GM21576 (cell line): ENCODE data around the gene GAS7.

Experiments used
- ATAC-seq: cut with Tn5 transposase; IDR thresholded peaks from one replicate; pipeline ENCODE4 v1.9.1; 2021; ENCODE audit warnings: mild to moderate bottlenecking, moderate library complexity; ENCODE audit not compliant: unreplicated experiment

Gene GAS7

GRCh38 chr17:9899280-9900043 lies 298.9 kb downstream of the GAS7 start:
- no peak for ATAC-seq

DNA sequence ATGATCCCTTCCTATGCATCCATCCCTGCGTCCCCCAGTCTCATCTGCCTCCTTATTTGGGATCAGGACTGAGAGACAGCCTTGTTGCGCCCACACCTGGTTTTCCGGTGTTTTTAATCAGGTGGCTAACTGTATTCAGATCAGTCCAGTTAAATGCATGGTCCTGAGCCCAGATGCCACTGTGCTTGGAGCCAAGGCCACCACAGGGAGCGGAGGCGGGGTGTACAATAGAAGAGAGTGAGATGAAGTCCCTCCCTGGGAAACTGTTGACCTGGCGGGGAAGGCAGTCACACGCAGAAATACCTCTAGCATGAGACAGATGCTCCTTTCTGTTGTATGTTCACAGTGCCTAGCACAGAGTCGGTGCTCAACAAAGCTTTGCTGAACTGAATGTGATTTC lies 299.6 kb downstream of the GAS7 start:
- no peak for ATAC-seq

GRCh38 chr17:9897372-9897968 lies 300.9 kb downstream of the GAS7 start:
- ATAC-seq = no peak

- no peak for ATAC-seq
Observed at GRCh38 chr17:9895923-9896322, 302.5 kb downstream of the GAS7 start.

DNA sequence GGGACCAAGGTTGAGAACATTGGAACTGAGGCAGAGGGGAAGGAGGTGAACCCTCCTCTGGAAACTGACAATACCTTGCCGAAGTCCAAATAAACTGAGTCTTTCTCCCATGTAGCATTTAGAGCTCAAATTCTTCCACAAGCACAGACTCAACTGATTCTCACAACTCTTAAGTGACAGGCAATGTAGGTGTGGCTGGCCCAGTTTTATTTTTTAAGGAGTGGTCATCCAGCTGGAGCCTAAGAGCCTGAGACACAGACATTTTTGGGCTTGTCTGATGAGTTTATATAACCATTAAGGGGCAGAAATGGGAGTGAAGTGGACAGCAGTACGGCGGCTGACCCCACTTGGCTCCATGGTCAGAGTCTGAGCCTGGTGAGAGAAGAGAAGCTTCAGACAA lies 304.2 kb downstream of the GAS7 start:
- ATAC-seq = no peak

GRCh38 chr17:9893411-9894012 lies 304.9 kb downstream of the GAS7 start:
- ATAC-seq = no peak

DNA sequence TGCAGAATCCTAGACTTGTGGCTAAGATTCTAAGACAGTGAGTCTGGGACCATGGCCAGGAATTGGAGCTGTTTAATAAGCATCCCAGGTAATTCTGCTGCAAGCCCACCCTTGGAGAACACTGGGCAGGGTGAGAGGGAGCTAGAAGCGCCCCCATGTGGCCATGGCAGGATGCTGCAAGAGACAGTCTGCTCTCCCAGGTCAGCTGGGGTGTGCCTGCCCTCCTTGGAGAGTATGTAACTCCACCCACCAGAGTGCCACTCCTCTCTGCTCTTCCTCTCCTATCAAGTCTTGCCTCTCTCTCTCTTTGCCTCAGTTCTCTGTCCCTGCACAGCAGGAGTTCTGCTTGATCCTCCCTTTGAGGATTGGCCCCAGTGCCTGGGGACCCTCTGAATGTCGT lies 308.3 kb downstream of the GAS7 start:
- ATAC-seq = no peak

DNA sequence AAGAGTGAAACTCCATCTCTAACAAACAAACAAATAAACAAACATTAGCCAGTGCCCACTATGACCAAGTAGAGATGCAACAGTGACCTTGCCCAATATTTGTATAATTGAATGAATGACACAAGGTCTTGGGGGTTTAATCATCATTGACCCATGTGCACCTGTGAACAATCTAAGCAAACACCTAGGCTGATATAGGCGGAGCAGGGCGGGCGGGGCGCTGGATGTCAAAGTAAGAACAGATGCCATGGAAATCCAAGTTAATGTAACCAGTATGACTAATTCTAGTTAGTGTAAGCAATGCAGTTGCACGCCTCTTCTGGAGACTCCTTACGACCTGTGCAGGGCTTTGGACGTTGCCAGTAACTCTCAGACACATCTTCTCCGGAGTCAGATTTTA lies 310.9 kb downstream of the GAS7 start:
- ATAC-seq = no peak

DNA sequence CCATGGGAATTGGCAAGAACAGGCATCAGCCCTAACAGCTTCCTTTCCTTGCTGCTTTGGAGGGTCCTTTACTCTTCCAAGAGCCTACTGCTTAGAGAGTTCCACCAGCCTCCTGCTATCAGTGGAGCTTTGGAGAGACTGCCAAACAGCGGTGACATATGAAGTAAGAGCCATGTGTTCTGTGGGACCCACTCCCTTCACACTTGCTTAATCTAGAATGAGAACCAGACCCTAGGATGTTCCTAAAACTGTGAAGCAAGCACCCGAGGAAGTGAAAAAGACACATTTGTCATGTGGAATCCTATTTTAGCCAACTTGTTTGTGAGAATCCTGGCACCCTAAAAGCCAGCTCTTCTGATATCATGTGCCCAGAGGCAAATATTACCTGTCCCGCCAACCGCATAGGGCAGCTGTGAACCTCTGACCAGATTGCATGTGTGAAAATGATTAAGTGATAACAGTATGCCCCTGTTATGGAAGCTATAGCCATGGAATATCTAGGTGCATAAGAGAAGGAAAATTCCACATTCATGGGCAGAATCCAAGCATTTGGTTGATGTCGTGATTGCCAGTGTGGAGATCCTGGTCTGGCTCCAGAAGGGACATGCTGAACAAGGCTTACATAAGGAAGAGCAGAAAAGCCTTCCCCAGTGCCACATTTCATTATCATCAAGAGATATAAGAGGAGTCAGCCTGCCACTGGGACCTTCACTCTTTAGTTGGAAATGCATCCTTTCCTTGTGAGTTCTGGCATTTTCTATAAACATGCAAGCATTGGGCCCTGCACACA lies 312.1 kb downstream of the GAS7 start:
- no peak for ATAC-seq

- no peak for ATAC-seq
Observed at GRCh38 chr17:9883451-9883850, 315.0 kb downstream of the GAS7 start.

GRCh38 chr17:9880582-9880999 lies 317.8 kb downstream of the GAS7 start:
- ATAC-seq = no peak

DNA sequence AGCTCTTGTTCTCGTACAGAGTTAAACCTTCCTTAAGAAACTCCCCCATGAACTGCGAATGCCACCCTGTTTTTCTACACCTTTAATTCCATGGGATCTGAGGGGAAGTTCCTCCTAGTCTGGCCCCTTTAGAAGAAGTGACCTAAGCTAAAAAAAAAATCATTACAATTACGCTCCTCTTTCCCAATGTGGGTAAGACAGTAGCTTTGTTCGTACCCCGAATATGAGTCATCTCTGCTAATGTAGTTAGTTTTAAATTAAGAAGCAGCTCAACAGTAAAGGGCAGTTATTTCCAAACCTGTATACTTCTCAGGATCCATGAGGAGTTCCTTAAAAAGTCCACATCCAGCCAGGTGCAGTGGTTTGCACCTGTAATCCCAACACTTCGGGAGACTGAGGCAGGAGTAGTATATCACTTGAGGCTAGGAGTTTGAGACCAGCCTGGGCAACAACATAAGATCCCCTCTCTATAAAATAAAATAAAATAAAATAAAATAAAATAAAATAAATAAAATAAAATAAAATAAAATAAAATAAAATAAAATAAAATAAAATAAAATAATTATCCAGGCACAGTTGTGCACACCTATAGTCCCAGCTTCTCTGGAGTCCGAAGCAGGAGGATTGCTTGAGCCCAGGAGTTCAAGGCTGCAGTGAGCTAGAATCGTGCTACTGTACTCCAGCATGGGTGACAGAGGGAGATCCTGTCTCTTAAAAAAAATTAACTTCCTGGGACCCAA lies 319.4 kb downstream of the GAS7 start:
- no peak for ATAC-seq

DNA sequence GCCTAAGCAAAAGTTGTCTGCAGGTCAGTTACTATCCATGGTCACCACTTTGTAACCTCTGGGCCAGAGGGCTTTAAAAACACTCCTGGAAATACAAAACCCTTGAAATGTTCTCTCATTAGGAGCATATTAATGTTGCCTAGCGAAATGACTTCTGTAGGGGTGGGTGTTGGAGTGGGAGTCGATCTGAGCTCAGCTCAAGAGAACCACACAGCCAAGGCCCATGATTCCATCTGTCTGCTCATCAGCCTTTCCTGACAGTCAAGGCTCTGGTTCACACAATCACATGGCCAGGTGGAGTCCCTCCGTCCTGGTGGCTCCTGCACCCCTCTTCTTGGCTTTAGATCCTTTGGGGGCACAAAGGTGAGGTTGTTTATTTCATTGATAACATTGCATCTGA lies 320.1 kb downstream of the GAS7 start:
- no peak for ATAC-seq

- ATAC-seq = no peak
Observed at GRCh38 chr17:9875441-9875840, 323.0 kb downstream of the GAS7 start.

- no peak for ATAC-seq
Observed at GRCh38 chr17:9874722-9875121, 323.7 kb downstream of the GAS7 start.

DNA sequence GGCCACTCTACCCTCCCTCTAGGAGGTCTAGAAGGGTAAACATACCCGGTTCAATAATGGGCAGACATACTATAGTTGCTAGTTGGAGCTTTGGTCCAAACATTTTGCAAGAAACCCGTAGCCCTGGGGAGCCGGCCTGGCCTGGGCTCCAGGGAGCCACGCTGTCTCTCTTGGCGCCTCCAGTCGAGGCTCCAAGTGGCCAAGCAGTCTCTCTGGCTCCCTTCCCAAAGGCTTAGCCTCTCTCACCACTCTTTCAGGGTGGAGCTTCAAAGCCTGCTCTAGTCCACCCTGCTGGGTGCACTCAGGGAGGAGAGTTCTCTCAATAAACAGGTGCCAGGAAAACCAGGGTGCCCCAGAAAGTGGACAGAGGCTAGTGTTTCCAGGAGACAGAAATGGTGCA lies 325.6 kb downstream of the GAS7 start:
- ATAC-seq = no peak

- ATAC-seq = no peak
Observed at GRCh38 chr17:9868552-9868951, 329.9 kb downstream of the GAS7 start.

- no peak for ATAC-seq
Observed at GRCh38 chr17:9865586-9865985, 332.8 kb downstream of the GAS7 start.

DNA sequence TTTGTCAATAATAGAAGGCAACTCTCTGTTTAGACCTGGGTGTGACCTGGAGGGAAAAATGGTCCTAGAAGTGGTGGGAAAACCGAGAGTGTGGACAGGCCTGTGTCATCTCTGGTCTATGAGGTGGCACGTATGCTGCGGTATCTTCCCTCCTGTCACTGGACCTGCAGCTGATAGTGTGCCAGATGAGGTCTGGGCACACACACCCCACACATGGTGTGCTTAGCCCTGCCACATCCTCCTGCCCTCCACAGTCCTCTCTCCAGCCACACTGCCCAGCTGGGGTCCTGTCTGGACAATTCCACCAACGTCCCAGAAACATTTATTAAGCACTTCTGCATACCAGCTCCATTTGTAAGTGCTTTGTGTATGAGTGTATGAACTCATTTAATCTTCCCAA lies 335.5 kb downstream of the GAS7 start:
- ATAC-seq = no peak

DNA sequence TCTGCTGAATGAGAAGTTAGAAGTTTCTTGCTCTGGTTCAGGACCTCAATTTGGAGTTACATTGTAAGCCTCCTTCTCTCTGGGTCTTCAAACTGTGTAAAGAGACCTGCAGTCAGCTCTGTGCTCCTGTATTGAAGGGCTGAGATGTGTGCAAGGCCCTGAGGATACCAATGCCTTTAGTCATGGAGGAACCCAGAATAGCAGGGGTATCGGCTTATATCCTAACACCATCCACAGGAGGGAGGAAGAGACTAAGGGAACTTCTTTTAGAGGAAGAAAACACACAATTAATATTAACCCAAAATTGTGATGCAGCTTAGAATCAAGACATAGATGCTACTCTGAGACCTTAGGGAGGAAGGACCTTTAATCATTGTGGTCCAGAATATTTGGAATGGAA lies 336.2 kb downstream of the GAS7 start:
- ATAC-seq = no peak

- no peak for ATAC-seq
Observed at GRCh38 chr17:9860851-9861250, 337.6 kb downstream of the GAS7 start.
